Measurements from ENCODE around the gene PABPN1.

PABPN1 gene

GRCh38 chr14:23362200-23362599 is 40.9 kb downstream of the PABPN1 start:
- Histone ChIP-seq H3K4me2 (ENCODE audit: low read depth, low read length) (no peak overlapping the region), H3K36me3 (replicated peaks; ENCODE audit: insufficient read depth, low read length) (no peaks in the 10 kb centered on the region), H3K79me2 (ENCODE audit: low read length) (no peaks in the 10 kb centered on the region), H3K4me1 (ENCODE audit: low read length) (no peaks in the 10 kb centered on the region), H4K20me1 (ENCODE audit: insufficient read depth, low read length) (no peaks in the 10 kb centered on the region), H3K9me2 (replicated peaks; ENCODE audit: insufficient read depth, low read length) (no peaks in the 10 kb centered on the region), H3K27ac (ENCODE audit: low read length) (no peak overlapping the region), H3F3A (ENCODE audit: insufficient read depth, low read length) (no peaks in the 10 kb centered on the region), H3K4me3 (ENCODE audit: low read length) (no peak overlapping the region), H3K9me3 (replicated peaks; ENCODE audit: insufficient read depth, low read length) (no peaks in the 10 kb centered on the region), H2AFZ (ENCODE audit: low read length) (no peak overlapping the region), H3K9ac (ENCODE audit: low read length) (no peak overlapping the region), H3K27me3 (replicated peaks; ENCODE audit: insufficient read depth, low read length) (peaks cover 7% of the 10 kb centered on the region)
- no peak for DNase-seq
- TF ChIP-seq CTCF (IDR thresholded peaks at IDR 0.05; ENCODE audit: low read length) (no peak), EZH2 (optimal IDR thresholded peaks at IDR 0.05; ENCODE audit: low read depth, low read length) (no peak), EZH2phosphoT487 (IDR thresholded peaks at IDR 0.05; ENCODE audit: low read length) (no peak)

GRCh38 chr14:23364164-23365035 is 43.1 kb downstream of the PABPN1 start:
- Histone ChIP-seq H3K9me3 (replicated peaks; ENCODE audit: insufficient read depth, low read length) (no peaks in the 10 kb centered on the region), H3K27me3 (replicated peaks; ENCODE audit: insufficient read depth, low read length) (peaks cover 7% of the 10 kb centered on the region), H4K20me1 (ENCODE audit: insufficient read depth, low read length) (no peaks in the 10 kb centered on the region), H3K9me2 (replicated peaks; ENCODE audit: insufficient read depth, low read length) (no peaks in the 10 kb centered on the region), H3K4me2 (ENCODE audit: low read depth, low read length) (no peak overlapping the region), H3K79me2 (ENCODE audit: low read length) (no peaks in the 10 kb centered on the region), H3K27ac (ENCODE audit: low read length) (no peak overlapping the region), H3K4me1 (ENCODE audit: low read length) (no peaks in the 10 kb centered on the region), H3K9ac (ENCODE audit: low read length) (no peak overlapping the region), H3K36me3 (replicated peaks; ENCODE audit: insufficient read depth, low read length) (no peaks in the 10 kb centered on the region), H3K4me3 (ENCODE audit: low read length) (no peak overlapping the region), H3F3A (ENCODE audit: insufficient read depth, low read length) (no peaks in the 10 kb centered on the region), H2AFZ (ENCODE audit: low read length) (no peak overlapping the region)
- no peak for DNase-seq
- TF ChIP-seq CTCF (IDR thresholded peaks at IDR 0.05; ENCODE audit: low read length) (no peak), EZH2 (optimal IDR thresholded peaks at IDR 0.05; ENCODE audit: low read depth, low read length) (no peak)

GRCh38 chr14:23365036-23365731 is 43.9 kb downstream of the PABPN1 start, which contains the start of gene EFS:
EFS (minus strand) TSS chr14:23365172; CDS start chr14:23365025, 147 bp downstream.
- Histone ChIP-seq H3K9me2 (replicated peaks; ENCODE audit: insufficient read depth, low read length) (no peaks in the 10 kb centered on the region), H3K4me3 (ENCODE audit: low read length) (no peak within 1 kb of the TSS), H4K20me1 (ENCODE audit: insufficient read depth, low read length) (no peaks in the 10 kb centered on the region), H3K4me2 (ENCODE audit: low read depth, low read length) (no peak within 1 kb of the TSS), H3K36me3 (replicated peaks; ENCODE audit: insufficient read depth, low read length) (no peaks in the 10 kb centered on the region), H3K9me3 (replicated peaks; ENCODE audit: insufficient read depth, low read length) (no peaks in the 10 kb centered on the region), H3F3A (ENCODE audit: insufficient read depth, low read length) (no peaks in the 10 kb centered on the region), H3K27me3 (replicated peaks; ENCODE audit: insufficient read depth, low read length) (peaks cover 7% of the 10 kb centered on the region), H3K9ac (ENCODE audit: low read length) (no peak within 1 kb of the TSS), H3K27ac (ENCODE audit: low read length) (no peak within 1 kb of the TSS), H3K79me2 (ENCODE audit: low read length) (no peaks in the 10 kb centered on the region), H2AFZ (ENCODE audit: low read length) (no peak within 1 kb of the TSS), H3K4me1 (ENCODE audit: low read length) (no peaks in the 10 kb centered on the region)
- DNase-seq = no peak
- no peak for TF ChIP-seq CTCF (IDR thresholded peaks at IDR 0.05; ENCODE audit: low read length)
- TF ChIP-seq EZH2 (optimal IDR thresholded peaks at IDR 0.05; ENCODE audit: low read depth, low read length) = no peak
- no peak for TF ChIP-seq EZH2phosphoT487 (IDR thresholded peaks at IDR 0.05; ENCODE audit: low read length)
